ENCODE data around the gene PRTG. TPM values are rescaled to one million over a fixed set of nuclear protein-coding genes. Genes with fewer than 3 reads are reported as not detected.
A peak's percentile ranks its signal among the peaks of the same experiment; 100 is the strongest.
"Not testable (repeated sequence)": the region's sequence is repeated elsewhere in the genome, so short reads cannot be mapped to it uniquely, and the experiment has no call there.

Gene PRTG
- total and polyA plus RNA-seq, 12 donors, result 0.40 to 4.3 (median 2.8) TPM

GRCh38 chr15:55758580-55758986 lies 15.6 kb upstream of the PRTG start:
- H3K9me3 ChIP-seq (replicated peaks in 1 of 3), result no peaks in the 10 kb centered on the region
- H3K27me3 ChIP-seq, result no peaks in the 10 kb centered on the region
- no peaks in the 10 kb centered on the region for H3K4me1 ChIP-seq (replicated peaks in 1 of 2)
- WGBS, 4 donors, result 71 to 81% (median 77%) methylated on average over 13 of the region's 13 CpGs
- intact Hi-C loops (cut with DNase I), result no loop called here
- no peaks in the 10 kb centered on the region for H3K36me3 ChIP-seq (replicated peaks in 1 of 2)
- no peak for DNase-seq
- no peak overlapping the region for H3K27ac ChIP-seq
- TF ChIP-seq CTCF (IDR thresholded peaks at IDR 0.05) (no peak), POLR2A (IDR thresholded peaks at IDR 0.05) (no peak)
- no peak overlapping the region for H3K4me3 ChIP-seq

GRCh38 chr15:55753433-55753832 lies 10.5 kb upstream of the PRTG start:
- 83 to 88% (median 87%) methylated on average over 5 of the region's 5 CpGs for WGBS, 4 donors

GRCh38 chr15:55750706-55751105 lies 7.8 kb upstream of the PRTG start:
- H3K27ac ChIP-seq, result no peak overlapping the region
- H3K36me3 ChIP-seq (replicated peaks in 1 of 2), result no peaks in the 10 kb centered on the region
- intact Hi-C loops (cut with DNase I), result no loop called here
- H3K4me3 ChIP-seq, result no peak overlapping the region
- H3K4me1 ChIP-seq (replicated peaks in 1 of 2), result no peaks in the 10 kb centered on the region
- WGBS, 4 donors, result 77 to 89% (median 88%) methylated on average over 2 of the region's 2 CpGs
- DNase-seq, result no peak
- H3K27me3 ChIP-seq, result no peaks in the 10 kb centered on the region
- H3K9me3 ChIP-seq (replicated peaks in 1 of 3), result no peaks in the 10 kb centered on the region
- TF ChIP-seq POLR2A (IDR thresholded peaks at IDR 0.05), result no peak
- TF ChIP-seq CTCF (IDR thresholded peaks at IDR 0.05), result no peak

More at GRCh38 chr15:55753433-55753832, 10.5 kb upstream of the PRTG start:
- H3K4me1 ChIP-seq (replicated peaks in 1 of 2); H3K4me3 ChIP-seq; intact Hi-C loops (cut with DNase I); H3K36me3 ChIP-seq (replicated peaks in 1 of 2); DNase-seq; H3K27me3 ChIP-seq; H3K9me3 ChIP-seq (replicated peaks in 1 of 3); H3K27ac ChIP-seq: not testable (repeated sequence)

- peaks cover 0 to 7% of the 10 kb centered on the region in 2 donors for H3K4me1 ChIP-seq (replicated peaks in 1 of 2)
- TF ChIP-seq CTCF (IDR thresholded peaks at IDR 0.05), result no peak
- no peak for TF ChIP-seq POLR2A (IDR thresholded peaks at IDR 0.05)
- H3K36me3 ChIP-seq (replicated peaks in 1 of 2), result no peaks in the 10 kb centered on the region
- H3K9me3 ChIP-seq (replicated peaks in 1 of 3), result no peaks in the 10 kb centered on the region
- DNase-seq, result no peak
- H3K4me3 ChIP-seq, result peak overlapping the region in 2 of 4 donors; percentile 62 to 70
- no peaks in the 10 kb centered on the region for H3K27me3 ChIP-seq
- peak overlapping the region in 1 of 5 donors; percentile 69 for H3K27ac ChIP-seq
- 63 to 75% (median 68%) methylated on average over 21 of the region's 21 CpGs for WGBS, 4 donors
- intact Hi-C loops (cut with DNase I), result no loop called here
Observed at GRCh38 chr15:55743729-55744655, 1.0 kb upstream of the PRTG start.

Data from adrenal gland (tissue), 12 donors.